ENCODE data around the gene MCUB.

DNA sequence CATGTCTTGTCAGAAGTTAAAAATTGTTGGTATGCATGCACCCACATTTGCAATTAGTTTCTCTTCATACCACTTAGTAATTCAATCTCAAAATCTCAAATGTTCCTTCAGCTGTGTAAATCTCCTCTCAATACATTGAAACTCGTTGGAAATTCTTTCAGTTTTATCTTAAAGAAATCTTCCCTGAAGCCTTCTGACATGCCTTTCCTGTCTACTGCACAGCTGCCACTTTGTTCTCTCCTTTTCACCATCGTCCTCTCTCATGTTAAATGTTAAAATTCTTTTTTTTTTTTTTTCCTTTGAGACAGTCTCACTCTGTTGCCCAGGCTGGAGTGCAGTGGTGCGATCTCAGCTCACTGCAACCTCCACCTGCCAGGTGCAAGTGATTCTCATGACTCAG is 30.9 kb downstream of the MCUB start:
- TF ChIP-seq CTCF (IDR thresholded peaks at IDR 0.05; ENCODE audit: low read length) (no peak), EZH2phosphoT487 (IDR thresholded peaks at IDR 0.05; ENCODE audit: low read length) (no peak), EZH2 (optimal IDR thresholded peaks at IDR 0.05; ENCODE audit: low read depth, low read length) (no peak)
